GM10248 (cell line): Measurements from ENCODE around the gene PC.
"Not testable (repeated sequence)": the region's sequence is repeated elsewhere in the genome, so short reads cannot be mapped to it uniquely, and the experiment has no call there.

ENCODE experiments used
- CTCF ChIA-PET: fragments of 300-600 bp; sonication (Branson Sonifier 250); formaldehyde crosslinking; extraction: SDS; loops from one replicate; lab custom pipeline; 2021; ENCODE audit warnings: antibody characterized with exemption; lab: Yijun Ruan, JAX
- POLR2A ChIA-PET: fragments of 350-650 bp; sonication (Branson Sonifier 250); formaldehyde crosslinking; extraction: SDS; loops from one replicate; lab custom pipeline; 2020; ENCODE audit warnings: antibody characterized with exemption; lab: Yijun Ruan, JAX
- DNase-seq: peaks from one replicate; pipeline ENCODE4 v3.0.0; 2012; ENCODE audit errors: extremely low spot score
- TF ChIP-seq, protein P1 (sequence below): IDR thresholded peaks from 2 replicates; pipeline ENCODE4 v1.5.1; 2012; ENCODE audit warnings: mild to moderate bottlenecking, low read depth; ENCODE audit errors: extremely low read depth, missing control alignments, control extremely low read depth

Gene PC, protein sequence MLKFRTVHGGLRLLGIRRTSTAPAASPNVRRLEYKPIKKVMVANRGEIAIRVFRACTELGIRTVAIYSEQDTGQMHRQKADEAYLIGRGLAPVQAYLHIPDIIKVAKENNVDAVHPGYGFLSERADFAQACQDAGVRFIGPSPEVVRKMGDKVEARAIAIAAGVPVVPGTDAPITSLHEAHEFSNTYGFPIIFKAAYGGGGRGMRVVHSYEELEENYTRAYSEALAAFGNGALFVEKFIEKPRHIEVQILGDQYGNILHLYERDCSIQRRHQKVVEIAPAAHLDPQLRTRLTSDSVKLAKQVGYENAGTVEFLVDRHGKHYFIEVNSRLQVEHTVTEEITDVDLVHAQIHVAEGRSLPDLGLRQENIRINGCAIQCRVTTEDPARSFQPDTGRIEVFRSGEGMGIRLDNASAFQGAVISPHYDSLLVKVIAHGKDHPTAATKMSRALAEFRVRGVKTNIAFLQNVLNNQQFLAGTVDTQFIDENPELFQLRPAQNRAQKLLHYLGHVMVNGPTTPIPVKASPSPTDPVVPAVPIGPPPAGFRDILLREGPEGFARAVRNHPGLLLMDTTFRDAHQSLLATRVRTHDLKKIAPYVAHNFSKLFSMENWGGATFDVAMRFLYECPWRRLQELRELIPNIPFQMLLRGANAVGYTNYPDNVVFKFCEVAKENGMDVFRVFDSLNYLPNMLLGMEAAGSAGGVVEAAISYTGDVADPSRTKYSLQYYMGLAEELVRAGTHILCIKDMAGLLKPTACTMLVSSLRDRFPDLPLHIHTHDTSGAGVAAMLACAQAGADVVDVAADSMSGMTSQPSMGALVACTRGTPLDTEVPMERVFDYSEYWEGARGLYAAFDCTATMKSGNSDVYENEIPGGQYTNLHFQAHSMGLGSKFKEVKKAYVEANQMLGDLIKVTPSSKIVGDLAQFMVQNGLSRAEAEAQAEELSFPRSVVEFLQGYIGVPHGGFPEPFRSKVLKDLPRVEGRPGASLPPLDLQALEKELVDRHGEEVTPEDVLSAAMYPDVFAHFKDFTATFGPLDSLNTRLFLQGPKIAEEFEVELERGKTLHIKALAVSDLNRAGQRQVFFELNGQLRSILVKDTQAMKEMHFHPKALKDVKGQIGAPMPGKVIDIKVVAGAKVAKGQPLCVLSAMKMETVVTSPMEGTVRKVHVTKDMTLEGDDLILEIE

DNA sequence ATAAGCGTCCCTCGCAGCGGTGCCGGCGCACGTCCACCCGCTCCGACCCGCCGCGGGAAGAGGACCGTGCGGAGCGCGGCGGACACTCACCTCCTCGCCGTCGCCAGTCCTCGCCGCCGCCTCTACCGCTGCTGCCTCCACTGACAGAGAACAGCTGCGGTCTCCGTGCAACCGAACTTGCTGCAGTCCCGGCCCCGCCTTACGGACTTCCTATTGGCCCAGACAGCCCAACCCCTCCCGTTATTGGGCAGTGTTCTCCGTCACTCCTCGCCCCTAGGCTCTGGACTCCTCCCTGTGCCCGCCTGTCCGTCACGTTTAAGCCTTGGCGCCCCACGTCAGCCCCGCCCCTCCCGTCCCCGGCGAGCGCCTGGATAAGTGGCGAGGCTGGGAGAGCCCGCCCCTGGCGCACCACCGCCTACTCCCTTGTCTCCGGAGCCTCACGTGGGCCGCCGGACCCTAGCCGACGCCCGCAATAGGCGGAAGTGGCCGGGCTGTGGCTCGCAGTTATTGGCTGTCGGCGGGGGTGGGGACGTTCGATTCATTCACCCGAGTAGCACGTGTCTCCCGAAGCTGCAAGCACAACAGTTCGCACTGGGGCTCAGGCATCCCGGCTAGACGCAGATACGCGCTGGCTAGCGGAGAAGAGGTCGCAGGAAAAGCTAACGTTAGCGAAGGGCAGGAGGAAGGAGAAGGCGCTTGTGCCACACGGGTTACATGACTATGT, at the start of gene PC:
Gene PC (minus strand): TSS at position 152 of the 724 bp plus-strand sequence. CDS start 86,224 bp downstream, outside the sequence.
- CTCF ChIA-PET, result interaction anchor here (0.9 to 1.6 kb wide), 3 partner anchors 8 to 157 kb away, joined by 4 to 5 read pairs (median 4); no protein-coding TSS in a partner anchor
- DNase-seq, result peak; percentile 98
- POLR2A ChIA-PET, result no interaction called here
- TF ChIP-seq, protein P1, sequence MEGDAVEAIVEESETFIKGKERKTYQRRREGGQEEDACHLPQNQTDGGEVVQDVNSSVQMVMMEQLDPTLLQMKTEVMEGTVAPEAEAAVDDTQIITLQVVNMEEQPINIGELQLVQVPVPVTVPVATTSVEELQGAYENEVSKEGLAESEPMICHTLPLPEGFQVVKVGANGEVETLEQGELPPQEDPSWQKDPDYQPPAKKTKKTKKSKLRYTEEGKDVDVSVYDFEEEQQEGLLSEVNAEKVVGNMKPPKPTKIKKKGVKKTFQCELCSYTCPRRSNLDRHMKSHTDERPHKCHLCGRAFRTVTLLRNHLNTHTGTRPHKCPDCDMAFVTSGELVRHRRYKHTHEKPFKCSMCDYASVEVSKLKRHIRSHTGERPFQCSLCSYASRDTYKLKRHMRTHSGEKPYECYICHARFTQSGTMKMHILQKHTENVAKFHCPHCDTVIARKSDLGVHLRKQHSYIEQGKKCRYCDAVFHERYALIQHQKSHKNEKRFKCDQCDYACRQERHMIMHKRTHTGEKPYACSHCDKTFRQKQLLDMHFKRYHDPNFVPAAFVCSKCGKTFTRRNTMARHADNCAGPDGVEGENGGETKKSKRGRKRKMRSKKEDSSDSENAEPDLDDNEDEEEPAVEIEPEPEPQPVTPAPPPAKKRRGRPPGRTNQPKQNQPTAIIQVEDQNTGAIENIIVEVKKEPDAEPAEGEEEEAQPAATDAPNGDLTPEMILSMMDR, result no peak

DNA sequence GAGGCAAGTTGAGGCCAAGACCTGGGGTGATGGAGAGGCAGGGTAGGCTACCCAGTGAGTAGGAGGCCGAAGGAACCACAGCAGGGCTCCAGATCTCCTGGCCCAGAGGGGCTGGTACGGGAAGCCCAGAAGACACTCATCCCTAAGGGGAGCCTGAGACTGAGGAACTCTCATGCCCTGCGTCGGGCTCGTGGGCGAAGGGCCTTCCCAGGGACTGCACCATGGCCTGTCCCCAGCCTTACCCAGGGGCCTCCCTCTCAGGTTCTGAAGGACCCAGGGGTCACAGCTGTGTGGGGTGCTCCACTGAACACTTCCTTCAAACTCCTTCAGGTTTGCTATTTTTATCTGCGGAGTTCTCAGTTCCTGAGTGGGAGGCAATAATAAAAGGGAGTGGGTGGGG, 48.9 kb upstream of the PC start:
- TF ChIP-seq, protein P1, result no peak
- CTCF ChIA-PET, result interaction anchor here (2.0 kb wide), 1 partner anchor 9 kb away, joined by 5 read pairs; no protein-coding TSS in a partner anchor
- no peak for DNase-seq
- POLR2A ChIA-PET, result no interaction called here

DNA sequence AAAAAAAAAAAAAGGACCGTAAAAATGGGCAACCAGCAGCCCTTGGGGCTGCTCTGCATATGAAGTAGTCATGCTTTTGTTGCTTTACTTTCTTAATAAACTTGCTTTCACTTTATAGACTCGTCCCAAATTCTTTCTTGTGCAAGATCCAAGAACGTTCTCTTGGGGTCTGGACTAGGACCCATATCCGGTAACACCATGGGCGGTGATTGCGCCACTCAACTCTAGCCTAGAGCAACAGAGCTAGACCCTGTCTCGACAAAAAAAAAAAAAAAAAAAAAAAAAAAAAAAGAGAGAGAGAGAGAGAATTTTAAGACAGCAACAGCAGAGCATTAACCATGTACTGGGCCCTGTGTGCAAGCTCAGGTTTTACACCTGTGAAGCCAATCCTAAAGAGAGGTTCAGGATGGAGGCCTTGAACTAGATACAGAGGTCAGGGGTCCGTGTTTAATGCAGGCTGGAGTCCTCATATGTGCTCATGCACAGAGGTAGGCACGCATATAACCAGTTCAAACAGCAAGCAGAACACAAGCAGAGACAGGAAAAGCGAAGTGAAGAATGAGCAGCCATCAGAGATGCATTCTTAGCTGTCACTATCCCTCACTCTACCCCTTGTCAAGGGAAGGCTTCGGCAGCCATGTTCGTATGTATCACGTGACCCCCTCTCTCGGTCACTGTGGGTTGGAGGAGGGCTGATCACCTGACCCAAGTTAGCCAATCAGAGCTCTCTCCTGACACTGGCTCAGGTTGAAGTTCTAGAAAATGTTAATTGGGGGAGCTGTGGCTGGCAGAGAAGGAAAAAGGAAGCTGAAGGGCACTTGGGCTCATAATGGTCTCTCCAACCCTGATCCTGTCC, 48.1 kb upstream of the PC start:
- TF ChIP-seq, protein P1, result no peak
- POLR2A ChIA-PET, result no interaction called here
- DNase-seq, result no peak
- CTCF ChIA-PET, result interaction anchor here (1.0 to 2.0 kb wide), 2 partner anchors 10 to 16 kb away, joined by 5 read pairs; no protein-coding TSS in a partner anchor

DNA sequence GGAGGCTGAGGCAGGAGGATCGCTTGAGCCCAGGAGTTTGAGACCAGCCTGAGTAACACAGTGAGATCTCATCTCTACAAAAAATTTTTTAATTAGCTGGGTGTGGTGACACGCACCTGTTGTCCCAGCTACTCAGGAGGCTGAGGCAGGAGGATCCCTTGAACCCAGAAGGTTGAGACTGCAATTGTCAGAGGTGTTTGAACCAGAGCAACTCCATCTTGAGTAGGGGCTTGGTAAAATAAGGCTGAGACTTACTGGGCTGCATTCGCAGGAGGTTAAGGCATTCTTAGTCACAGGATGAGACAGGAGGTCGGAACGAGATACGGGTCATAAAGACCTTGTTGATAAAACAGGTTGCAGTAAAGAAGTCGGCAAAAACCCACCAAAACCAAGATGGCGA, 47.0 kb upstream of the PC start:
- DNase-seq, CTCF ChIA-PET: not testable (repeated sequence)
- POLR2A ChIA-PET, result interaction anchor here (0.5 kb wide), 1 partner anchor 59 kb away, joined by 4 read pairs; no protein-coding TSS in a partner anchor

DNA sequence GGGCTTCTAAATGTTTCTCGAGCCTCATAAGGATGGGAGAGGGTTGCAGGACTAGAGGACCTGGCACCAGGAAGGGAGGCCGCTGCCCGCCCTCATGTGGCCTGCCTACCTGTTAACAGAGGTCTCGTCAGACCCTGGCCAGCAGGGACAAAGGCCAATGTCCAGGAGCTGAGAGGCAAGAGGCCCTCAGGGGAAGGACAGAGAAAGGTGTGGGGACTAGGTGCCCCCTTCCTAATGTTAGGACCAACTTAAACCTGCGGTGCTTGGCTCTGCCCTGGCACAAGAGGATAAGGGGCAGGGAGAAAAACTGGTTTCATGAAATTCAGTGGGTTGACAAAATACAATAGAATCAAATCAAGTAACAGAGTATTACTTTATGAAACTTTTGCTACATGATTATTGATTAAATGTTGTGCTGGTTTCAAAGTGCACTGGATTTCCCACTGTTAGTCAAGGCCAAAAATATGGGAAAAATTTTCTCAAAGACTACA, 44.8 kb upstream of the PC start:
- CTCF ChIA-PET, result interaction anchor here (1.0 kb wide), 1 partner anchor 28 kb away, joined by 3 read pairs; no protein-coding TSS in a partner anchor
- DNase-seq, result no peak
- POLR2A ChIA-PET, result no interaction called here

More for the DNA sequence above, 44.8 kb upstream of the PC start:
- TF ChIP-seq, protein P1, result no peak
